Endothelial cell of umbilical vein (primary cell): ENCODE data around the gene FRMD5.

Experiments
- CTCF ChIP-seq, 2 donors: IDR thresholded peaks; 1 replicate in 1 of 2; 2 replicates in 1 of 2; pipeline ENCODE4 v1.5.1; 2011; ENCODE audit warnings: low read length in 2 of 2, mild to moderate bottlenecking in 2 of 2, moderate library complexity in 2 of 2, control low read depth in 1 of 2, inconsistent platforms in 1 of 2, low read depth in 1 of 2; ENCODE audit not compliant: insufficient read depth in 1 of 2; ENCODE audit errors: extremely low read depth in 1 of 2
- EZH2 ChIP-seq: IDR thresholded peaks from 2 replicates; pipeline ENCODE4 v1.6.1; 2012; ENCODE audit warnings: borderline replicate concordance, low read depth, mild to moderate bottlenecking, moderate library complexity, low read length, inconsistent platforms; ENCODE audit not compliant: severe bottlenecking
- MYC ChIP-seq: IDR thresholded peaks from one replicate; pipeline ENCODE4 v1.6.1; 2011; ENCODE audit warnings: mild to moderate bottlenecking, low read depth, low read length
- POLR2A ChIP-seq: IDR thresholded peaks from 2 replicates; pipeline ENCODE4 v1.6.1; 2012; ENCODE audit warnings: low read depth, mild to moderate bottlenecking, control low read depth, low read length

DNA sequence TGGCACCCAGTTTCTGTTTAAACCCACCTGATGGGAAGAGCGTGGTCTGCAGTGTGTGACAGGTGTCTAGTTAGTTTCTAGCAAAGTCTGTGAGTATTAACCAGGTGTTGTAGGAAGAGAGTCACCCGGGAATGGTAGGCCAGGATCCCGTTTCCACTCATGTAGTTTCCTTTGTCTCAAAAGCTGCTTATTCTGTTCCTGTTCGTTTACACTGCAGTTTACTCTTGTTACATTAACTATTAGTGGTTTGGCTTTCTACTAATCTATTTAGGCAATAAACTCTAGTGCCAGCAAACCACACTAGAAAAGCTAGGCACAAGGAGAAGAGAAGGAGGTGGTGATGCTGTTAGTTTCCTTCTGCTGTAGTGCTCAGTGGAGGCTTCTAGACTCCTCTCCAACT, 335.5 kb downstream of the FRMD5 start:
- TF ChIP-seq CTCF (IDR thresholded peaks at IDR 0.05; ENCODE audit: extremely low read depth in 1 of 2, insufficient read depth in 1 of 2, low read depth in 1 of 2, low read length in 2 of 2) (no peak), POLR2A (no peak), MYC (no peak), EZH2 (no peak)
